ENCODE results near the gene XAB2.

DNA sequence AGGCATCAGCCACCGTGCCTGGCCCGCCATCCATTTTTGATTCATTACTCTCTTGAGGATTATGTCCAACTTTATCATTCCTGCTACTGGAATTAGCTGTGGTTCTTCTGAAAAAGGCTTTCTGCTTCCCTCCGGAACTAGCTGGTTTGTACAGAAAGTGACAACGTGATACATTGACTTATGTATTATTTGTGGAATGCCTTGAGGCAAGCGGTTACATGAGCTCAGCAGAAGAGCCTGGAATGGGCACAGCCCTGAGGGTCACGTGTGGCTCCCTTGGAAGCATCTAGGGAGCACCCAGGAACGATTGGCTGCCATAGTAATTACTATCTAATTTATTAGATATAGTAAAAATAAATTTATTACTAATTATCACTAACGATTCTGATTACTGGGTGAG lies 25.1 kb upstream of the XAB2 start:
- no peak for TF ChIP-seq SIN3A (IDR thresholded peaks at IDR 0.05; ENCODE audit: borderline replicate concordance, insufficient read depth, low read depth, low read length)
- TF ChIP-seq, protein P1, sequence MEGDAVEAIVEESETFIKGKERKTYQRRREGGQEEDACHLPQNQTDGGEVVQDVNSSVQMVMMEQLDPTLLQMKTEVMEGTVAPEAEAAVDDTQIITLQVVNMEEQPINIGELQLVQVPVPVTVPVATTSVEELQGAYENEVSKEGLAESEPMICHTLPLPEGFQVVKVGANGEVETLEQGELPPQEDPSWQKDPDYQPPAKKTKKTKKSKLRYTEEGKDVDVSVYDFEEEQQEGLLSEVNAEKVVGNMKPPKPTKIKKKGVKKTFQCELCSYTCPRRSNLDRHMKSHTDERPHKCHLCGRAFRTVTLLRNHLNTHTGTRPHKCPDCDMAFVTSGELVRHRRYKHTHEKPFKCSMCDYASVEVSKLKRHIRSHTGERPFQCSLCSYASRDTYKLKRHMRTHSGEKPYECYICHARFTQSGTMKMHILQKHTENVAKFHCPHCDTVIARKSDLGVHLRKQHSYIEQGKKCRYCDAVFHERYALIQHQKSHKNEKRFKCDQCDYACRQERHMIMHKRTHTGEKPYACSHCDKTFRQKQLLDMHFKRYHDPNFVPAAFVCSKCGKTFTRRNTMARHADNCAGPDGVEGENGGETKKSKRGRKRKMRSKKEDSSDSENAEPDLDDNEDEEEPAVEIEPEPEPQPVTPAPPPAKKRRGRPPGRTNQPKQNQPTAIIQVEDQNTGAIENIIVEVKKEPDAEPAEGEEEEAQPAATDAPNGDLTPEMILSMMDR (IDR thresholded peaks at IDR 0.05) = no peak
